Nephron progenitor cell (in vitro differentiated cells): ENCODE results near the gene SEMA6D.

Experiments used
- DNase-seq: peaks from one replicate; pipeline ENCODE4 v3.0.0; 2021
- H3K27ac Mint-ChIP-seq: 2 replicates; pipeline ENCODE4 v1.8.0; 2021; ENCODE audit warnings: mild to moderate bottlenecking, moderate library complexity, mixed read lengths
- H3K27me3 Mint-ChIP-seq: 2 replicates; pipeline ENCODE4 v1.8.0; 2021; ENCODE audit warnings: mild to moderate bottlenecking, low read depth, mixed read lengths; ENCODE audit not compliant: poor library complexity
- H3K36me3 Mint-ChIP-seq: 2 replicates; pipeline ENCODE4 v1.8.0; 2021; ENCODE audit warnings: low read depth, mixed read lengths
- H3K4me1 Mint-ChIP-seq: 2 replicates; pipeline ENCODE4 v1.8.0; 2021; ENCODE audit warnings: mixed read lengths
- H3K4me3 Mint-ChIP-seq: 2 replicates; pipeline ENCODE4 v1.8.0; 2021; ENCODE audit warnings: mild to moderate bottlenecking, moderate library complexity, mixed read lengths
- H3K9me3 Mint-ChIP-seq: 2 replicates; pipeline ENCODE4 v1.8.0; 2021; ENCODE audit warnings: mild to moderate bottlenecking, moderate library complexity, mixed read lengths
- CTCF ChIP-seq: fragments of 200-600 bp; sonication (generic); IDR thresholded peaks from 2 replicates; pipeline ENCODE4 v1.5.0; 2021; ENCODE audit warnings: antibody characterized with exemption

SEMA6D gene

GRCh38 chr15:47754312-47754711 lies 37.0 kb downstream of the SEMA6D start:
- H3K27me3 Mint-ChIP-seq, result no peaks in the 10 kb centered on the region
- peaks cover 10% of the 10 kb centered on the region for H3K4me1 Mint-ChIP-seq
- DNase-seq, result no peak
- H3K36me3 Mint-ChIP-seq, result peaks cover 57% of the 10 kb centered on the region
- peaks cover 52% of the 10 kb centered on the region for H3K9me3 Mint-ChIP-seq
- no peak overlapping the region for H3K4me3 Mint-ChIP-seq
- no peak for TF ChIP-seq CTCF
- no peak overlapping the region for H3K27ac Mint-ChIP-seq

- Mint-ChIP-seq H3K36me3 (peaks cover 67% of the 10 kb centered on the region), H3K4me3 (no peak overlapping the region), H3K27ac (no peak overlapping the region), H3K27me3 (no peaks in the 10 kb centered on the region), H3K4me1 (peaks cover 10% of the 10 kb centered on the region), H3K9me3 (peaks cover 52% of the 10 kb centered on the region)
- no peak for TF ChIP-seq CTCF
- DNase-seq, result no peak
Observed at GRCh38 chr15:47755941-47756340, 38.6 kb downstream of the SEMA6D start.

- Mint-ChIP-seq H3K4me1 (peaks cover 1% of the 10 kb centered on the region), H3K9me3 (peaks cover 48% of the 10 kb centered on the region), H3K4me3 (no peak overlapping the region), H3K36me3 (peaks cover 69% of the 10 kb centered on the region), H3K27ac (no peak overlapping the region), H3K27me3 (no peaks in the 10 kb centered on the region)
- DNase-seq, result no peak
- no peak for TF ChIP-seq CTCF
Observed at GRCh38 chr15:47756872-47757271, 39.6 kb downstream of the SEMA6D start.

GRCh38 chr15:47757331-47757730 lies 40.0 kb downstream of the SEMA6D start:
- no peak for TF ChIP-seq CTCF
- H3K9me3 Mint-ChIP-seq, result peaks cover 44% of the 10 kb centered on the region
- no peak overlapping the region for H3K4me3 Mint-ChIP-seq
- H3K36me3 Mint-ChIP-seq, result peaks cover 69% of the 10 kb centered on the region
- no peak overlapping the region for H3K27ac Mint-ChIP-seq
- DNase-seq, result no peak
- no peaks in the 10 kb centered on the region for H3K4me1 Mint-ChIP-seq
- H3K27me3 Mint-ChIP-seq, result no peaks in the 10 kb centered on the region

GRCh38 chr15:47762621-47763020 lies 45.3 kb downstream of the SEMA6D start:
- no peaks in the 10 kb centered on the region for H3K4me1 Mint-ChIP-seq
- H3K27ac Mint-ChIP-seq, result no peak overlapping the region

More at GRCh38 chr15:47762621-47763020, 45.3 kb downstream of the SEMA6D start:
- Mint-ChIP-seq H3K9me3 (no peaks in the 10 kb centered on the region), H3K4me3 (no peak overlapping the region), H3K27me3 (no peaks in the 10 kb centered on the region), H3K36me3 (peaks cover 77% of the 10 kb centered on the region)
- no peak for TF ChIP-seq CTCF
- DNase-seq, result no peak
